ENCODE measurements around the gene NUDT8.

Gene NUDT8

GRCh38 chr11:67584881-67585873 lies 44.6 kb downstream of the NUDT8 start:
- TF ChIP-seq CREB5 (CRISPR knock-in tag; IDR thresholded peaks at IDR 0.05; ENCODE audit: low read depth), result no peak
- TF ChIP-seq SNAI2 (CRISPR knock-in tag; IDR thresholded peaks at IDR 0.05), result no peak
- TF ChIP-seq BACH2 (CRISPR knock-in tag; IDR thresholded peaks at IDR 0.05; ENCODE audit: borderline replicate concordance), result no peak
- TF ChIP-seq GLIS3 (CRISPR knock-in tag; IDR thresholded peaks at IDR 0.05), result no peak
- TF ChIP-seq TCF4 (CRISPR knock-in tag; IDR thresholded peaks at IDR 0.05; ENCODE audit: borderline replicate concordance), result no peak
- TF ChIP-seq ARNTL (CRISPR knock-in tag; IDR thresholded peaks at IDR 0.05; ENCODE audit: borderline replicate concordance, low read depth), result no peak
- TF ChIP-seq POU6F1 (CRISPR knock-in tag; IDR thresholded peaks at IDR 0.05; ENCODE audit: borderline replicate concordance, low read depth), result no peak
- no peak for TF ChIP-seq ZFP3 (CRISPR knock-in tag; IDR thresholded peaks at IDR 0.05)
- no peak for TF ChIP-seq CSRNP3 (CRISPR knock-in tag; IDR thresholded peaks at IDR 0.05)
- no peak for TF ChIP-seq ZNF8 (CRISPR knock-in tag; IDR thresholded peaks at IDR 0.05)
- no peak for TF ChIP-seq ZNF565 (CRISPR knock-in tag; conservative IDR thresholded peaks at IDR 0.05; ENCODE audit: low read depth)
- no peak for TF ChIP-seq ZC3H10 (CRISPR knock-in tag; IDR thresholded peaks at IDR 0.05)
- TF ChIP-seq ZNF70 (CRISPR knock-in tag; IDR thresholded peaks at IDR 0.05), result no peak
- no peak for TF ChIP-seq PPARA (CRISPR knock-in tag; IDR thresholded peaks at IDR 0.05; ENCODE audit: borderline replicate concordance)
- no peak for TF ChIP-seq PATZ1 (CRISPR knock-in tag; IDR thresholded peaks at IDR 0.05; ENCODE audit: borderline replicate concordance)
- no peak for TF ChIP-seq TSHZ2 (CRISPR knock-in tag; IDR thresholded peaks at IDR 0.05)
- ATAC-seq, result no peak

- peak; percentile 61 for ATAC-seq
- TF ChIP-seq ZNF565 (CRISPR knock-in tag; conservative IDR thresholded peaks at IDR 0.05; ENCODE audit: low read depth) (no peak), PPARA (CRISPR knock-in tag; IDR thresholded peaks at IDR 0.05; ENCODE audit: borderline replicate concordance) (no peak), CREB5 (CRISPR knock-in tag; IDR thresholded peaks at IDR 0.05; ENCODE audit: low read depth) (no peak), SNAI2 (CRISPR knock-in tag; IDR thresholded peaks at IDR 0.05) (no peak)
These were observed 45.4 kb downstream of the NUDT8 start for GRCh38 chr11:67584205-67584880.

All from SK-N-SH treated with all-trans-retinoic acid at 6 μM for 48 hours (cell line).